GM19239 (cell line): ENCODE data around the gene PRLHR.
A peak's percentile ranks its signal among the peaks of the same experiment; 100 is the strongest.
"Not testable (repeated sequence)": the region's sequence is repeated elsewhere in the genome, so short reads cannot be mapped to it uniquely, and the experiment has no call there.

Experiments
- DNase-seq: peaks from one replicate; pipeline ENCODE4 v3.0.0; 2011; ENCODE audit warnings: low spot score; ENCODE audit not compliant: insufficient read length
- FAIRE-seq: peaks from 2 replicates; lab custom pipeline; 2011; peaks lifted over from hg19 to GRCh38; lab: Jason Lieb, UNC

The PRLHR gene

DNA sequence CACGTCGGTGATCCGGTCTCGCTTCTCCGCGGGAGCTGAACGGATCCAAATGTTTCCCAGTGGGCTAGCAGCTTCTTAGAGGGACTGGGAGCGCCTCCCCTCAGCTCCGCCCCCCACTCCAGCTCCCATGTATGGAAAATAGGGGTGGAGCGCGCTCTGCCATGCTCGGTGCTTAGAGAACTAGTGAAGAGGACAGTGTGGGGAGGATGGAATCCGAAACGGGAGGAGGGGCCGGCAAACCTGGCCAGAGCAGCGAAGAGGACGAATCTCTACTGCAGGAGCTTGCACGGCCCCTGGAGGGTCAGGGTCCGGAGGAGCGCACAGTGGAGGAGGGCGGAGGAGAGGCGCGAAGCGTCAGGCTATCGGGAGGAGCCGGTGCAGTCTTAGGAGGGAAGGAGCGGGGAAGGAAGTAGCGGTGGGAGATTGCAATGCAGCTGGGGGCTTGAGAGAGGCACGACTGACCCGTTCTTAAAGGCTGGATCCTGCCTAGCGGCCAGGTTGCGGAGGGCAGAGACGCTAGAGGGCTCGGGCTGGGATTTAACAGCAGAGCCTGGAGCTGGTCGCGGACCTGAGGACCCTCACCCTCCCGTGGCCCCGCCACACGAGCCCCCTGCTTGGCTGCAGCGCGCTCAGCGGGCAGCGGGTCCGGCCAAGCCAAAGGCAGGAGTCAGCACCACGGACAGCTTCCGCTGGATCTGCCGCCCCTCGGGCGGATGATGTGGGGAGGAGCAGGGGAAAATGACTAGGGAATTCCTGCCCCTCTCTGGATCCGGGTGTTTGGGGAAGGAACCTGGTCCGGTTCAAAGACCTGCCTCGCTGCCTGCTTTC lies at the start of gene PRLHR:
Gene PRLHR, minus strand, starts transcription at position 51 of the 828 bp plus-strand sequence. CDS start 404 bp downstream, outside the sequence.
- no peak for FAIRE-seq
- DNase-seq, result no peak

DNA sequence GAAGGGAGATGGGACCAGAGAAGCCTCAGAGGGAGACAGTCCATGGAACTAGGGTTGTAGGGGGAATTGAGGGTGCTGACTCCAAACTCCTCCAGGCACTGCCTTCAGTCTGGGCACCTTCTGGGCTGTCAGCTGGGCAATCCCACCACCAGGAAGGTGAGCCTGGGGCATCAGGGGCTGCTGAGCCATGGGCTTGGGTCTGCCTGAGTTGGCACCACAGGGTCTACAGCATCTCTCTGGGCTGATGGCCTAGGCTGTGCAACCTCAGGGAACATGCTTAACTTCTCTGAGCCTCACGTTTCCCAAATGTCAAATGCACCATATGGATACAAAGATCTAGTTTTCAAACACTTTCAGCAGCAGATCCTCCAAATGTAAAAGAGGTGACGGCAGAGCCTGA lies 46.8 kb upstream of the PRLHR start:
- DNase-seq (no peak), FAIRE-seq (no peak)

DNA sequence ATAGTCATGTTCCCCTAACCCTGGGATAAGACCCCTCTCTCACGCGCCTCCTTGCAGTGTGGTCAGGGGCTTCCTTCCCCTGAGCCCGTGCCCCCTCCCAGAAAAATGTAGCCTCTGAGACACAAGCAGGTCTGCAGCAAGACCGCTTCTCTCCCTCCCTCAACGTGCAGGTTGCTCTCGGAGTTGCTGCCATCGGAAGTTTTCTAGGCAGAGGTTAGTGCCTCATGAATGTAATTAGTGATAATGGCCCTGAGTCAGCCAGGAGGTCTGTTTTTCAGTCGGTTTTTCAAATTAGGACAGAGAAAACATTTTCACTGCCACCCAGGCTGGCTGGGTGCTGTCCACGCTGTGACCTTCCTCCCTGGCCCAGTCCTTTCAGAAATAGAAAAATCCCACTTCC lies 43.2 kb upstream of the PRLHR start:
- FAIRE-seq, result no peak
- DNase-seq, result no peak

DNA sequence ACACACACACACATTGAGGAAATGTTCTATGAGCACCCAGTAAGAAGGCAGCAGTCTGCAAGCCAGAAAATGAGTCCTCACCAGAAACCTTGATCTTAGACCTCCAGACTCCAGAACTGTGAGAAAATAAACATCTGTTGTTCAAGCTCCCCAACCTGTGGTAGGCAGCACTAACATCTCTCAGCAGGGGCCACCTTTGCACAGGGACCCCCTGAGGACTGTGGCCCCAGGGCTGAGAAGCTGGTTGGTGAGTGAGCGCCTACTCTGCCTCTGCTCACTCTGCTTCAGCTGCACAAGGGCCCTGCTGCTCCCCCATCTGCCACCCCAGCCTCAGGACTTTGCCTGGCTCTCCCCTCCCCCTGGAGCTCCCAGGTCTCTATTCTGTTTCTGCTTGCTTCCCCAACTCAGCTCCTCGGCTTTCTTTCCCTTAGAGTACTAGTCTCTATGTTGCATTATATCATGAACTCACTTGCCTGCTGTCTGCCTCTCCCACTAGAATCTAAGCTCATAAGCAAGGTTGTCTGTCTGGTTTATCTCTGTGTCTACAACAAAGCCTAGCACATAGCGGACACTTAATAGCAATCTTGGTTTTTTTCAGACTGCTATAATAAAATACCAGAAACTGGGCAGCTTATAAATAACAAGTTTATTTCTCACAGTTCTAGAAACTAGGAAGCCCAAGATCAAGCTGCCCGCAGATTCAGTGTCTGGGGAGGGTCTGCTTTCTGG lies 40.4 kb upstream of the PRLHR start:
- FAIRE-seq, result no peak
- no peak for DNase-seq

DNA sequence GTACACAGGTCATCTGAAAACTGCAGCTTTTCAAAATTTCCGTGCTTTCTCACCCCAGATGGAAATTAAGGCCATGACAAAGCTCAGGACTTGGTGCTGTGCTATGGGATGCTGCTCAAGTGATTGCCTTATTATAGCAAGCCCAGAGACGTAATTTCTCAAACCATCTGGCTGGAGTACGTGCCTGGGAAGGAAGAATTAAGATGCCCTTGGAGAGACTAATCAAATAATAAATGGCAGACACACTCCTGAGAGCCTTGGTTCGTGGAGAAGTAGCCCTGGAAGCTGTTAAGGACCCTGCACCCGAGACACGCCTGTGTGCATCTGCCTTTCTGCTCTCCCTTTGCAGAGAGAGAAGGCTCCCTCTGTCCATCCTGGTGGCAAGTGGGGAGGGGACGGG lies 38.3 kb upstream of the PRLHR start:
- no peak for FAIRE-seq
- DNase-seq, result no peak

DNA sequence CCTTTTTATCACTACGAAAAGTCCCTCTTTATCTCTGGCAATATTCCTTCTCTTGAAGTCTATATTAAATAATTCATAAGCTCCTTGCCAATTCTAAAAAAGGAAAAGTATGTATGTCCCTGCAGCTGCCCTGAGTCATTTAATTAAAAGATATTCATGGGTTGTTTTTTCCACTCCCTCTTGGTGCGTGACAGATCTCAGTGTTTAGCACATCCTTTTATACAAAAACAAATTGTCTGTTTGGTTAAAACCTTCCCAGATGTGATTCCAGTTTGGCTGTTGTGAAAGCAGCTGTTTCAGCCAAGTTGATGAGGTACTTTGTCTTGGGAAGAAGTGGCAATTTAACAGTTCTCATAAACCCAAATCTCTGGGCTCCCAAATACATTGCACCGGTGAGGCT lies 33.8 kb upstream of the PRLHR start:
- DNase-seq, result no peak

DNA sequence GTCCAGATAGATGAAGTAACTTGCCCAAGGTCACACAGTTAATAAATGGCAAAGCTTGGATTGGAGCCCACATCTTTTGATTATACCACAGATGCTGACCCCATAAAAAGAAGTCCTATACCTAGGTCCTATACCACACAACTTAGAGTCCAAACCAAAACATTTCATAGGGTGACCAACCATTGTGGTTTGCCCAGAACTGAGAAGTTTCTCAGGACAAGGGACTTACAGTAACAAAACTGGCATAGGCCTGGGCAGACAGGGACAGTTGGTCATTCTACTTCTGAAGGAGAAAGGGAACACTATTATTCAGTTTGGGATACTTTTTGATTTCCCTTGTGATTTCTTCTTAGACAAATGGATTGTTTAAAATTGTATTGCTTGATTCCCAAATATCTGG lies 32.9 kb upstream of the PRLHR start:
- FAIRE-seq (no peak), DNase-seq (no peak)

More for the DNA sequence above, 33.8 kb upstream of the PRLHR start:
- no peak for FAIRE-seq

DNA sequence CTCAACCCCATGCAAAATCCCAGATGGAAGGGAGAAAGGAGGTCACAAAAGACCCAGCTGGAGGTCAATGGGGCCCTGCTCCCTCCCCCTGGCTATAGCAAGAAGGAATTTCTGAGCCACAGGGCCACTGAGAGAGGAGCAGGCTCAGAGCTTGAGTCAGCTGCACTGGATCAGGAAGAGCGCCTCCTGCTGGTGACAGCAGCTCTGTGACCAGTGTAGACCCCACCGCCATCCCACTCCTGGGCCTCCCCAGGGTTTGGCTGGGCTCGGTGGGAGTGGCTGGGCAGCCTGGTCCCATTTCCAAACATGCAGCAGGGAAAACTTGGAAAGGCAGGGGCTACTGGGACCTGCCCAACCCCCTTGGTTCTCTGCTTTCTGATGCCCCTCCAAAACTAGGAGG lies 31.5 kb upstream of the PRLHR start:
- no peak for FAIRE-seq
- no peak for DNase-seq

DNA sequence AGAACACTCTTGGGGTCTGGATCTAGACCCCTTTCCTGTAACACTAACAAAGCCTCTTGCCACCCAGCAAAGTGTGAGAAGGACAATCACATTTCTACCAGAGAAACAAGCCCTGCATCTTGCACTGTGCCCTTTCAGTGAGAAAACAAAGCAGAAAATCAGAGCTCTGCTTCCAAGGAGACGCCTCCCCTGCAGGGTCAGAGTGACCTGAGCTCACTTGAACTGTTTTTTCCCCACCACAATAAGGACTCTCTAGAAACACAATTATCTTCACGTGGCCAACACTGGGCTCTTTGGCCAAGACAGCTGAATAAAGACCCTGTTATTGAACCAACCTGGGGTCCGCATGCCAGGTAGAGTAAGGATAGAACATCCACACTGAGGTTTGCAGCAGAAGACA lies 30.1 kb upstream of the PRLHR start:
- FAIRE-seq, result no peak
- DNase-seq, result no peak

DNA sequence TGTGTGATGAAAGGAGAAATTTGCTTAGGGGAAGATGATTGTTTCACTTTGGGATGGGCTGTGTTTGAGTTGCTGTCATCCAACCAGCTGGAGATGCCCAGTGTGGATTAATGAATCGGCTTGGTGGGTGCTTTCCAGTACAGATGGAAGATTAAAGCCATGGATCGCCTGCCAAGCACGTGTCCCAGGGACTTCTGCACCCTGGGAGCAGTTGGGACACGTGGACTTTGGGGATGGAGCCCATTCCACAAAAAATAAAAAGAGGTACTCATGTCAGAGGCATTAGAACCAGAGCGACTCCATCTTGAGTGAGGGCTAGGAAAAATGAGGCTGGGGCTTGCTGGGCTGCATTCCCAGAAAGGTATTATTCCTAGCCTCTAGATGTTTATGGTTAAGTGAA lies 29.3 kb upstream of the PRLHR start:
- no peak for FAIRE-seq
- DNase-seq, result no peak

DNA sequence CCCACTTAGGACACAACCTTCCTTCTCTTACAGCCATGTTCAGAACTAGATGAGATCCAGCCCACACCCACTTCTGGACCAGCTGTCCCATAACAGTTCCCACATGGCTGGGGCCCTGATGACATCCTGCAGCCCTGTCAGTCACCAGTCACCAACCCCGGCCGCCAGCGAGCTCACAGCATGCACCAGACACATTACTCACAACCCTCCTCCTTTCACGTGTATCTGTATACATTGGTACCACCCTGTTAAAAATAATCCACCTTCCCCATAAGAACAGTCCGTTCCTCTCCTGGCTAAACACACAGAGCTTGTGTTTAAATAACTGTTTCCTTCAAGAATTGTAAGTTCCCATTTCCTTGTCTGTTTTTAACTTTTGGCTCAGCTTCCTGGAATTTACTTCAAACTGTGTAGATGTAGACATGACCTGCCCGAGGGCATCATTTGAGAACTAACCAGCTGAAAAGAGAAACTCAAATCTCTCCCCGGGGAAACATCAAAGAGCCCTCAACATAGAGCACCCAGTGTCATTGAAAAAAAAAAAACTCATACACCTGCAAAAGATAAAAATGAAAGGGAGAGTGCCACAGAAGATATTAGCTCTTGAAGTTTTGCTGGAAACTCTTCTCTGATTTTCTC lies 26.0 kb upstream of the PRLHR start:
- DNase-seq (no peak), FAIRE-seq (no peak)

DNA sequence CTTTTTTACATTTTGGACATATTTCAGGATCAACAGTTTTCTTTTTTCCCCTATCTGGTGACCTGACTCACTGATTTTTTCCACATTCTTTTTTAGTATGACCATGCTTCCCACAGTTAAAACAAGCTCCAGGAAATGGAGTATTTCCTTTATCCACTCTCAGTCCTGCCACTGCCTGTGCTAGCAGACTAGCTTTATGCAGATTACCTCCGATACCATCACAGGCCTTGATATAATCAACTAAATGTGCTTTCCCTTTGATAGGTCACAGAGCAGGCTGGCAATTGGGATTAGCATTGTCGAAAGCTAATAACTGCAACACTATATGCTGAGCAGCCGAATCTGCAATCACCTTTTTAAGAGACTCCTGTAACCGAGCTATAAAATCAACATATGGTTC lies 18.4 kb upstream of the PRLHR start:
- not testable (repeated sequence) for FAIRE-seq, DNase-seq

DNA sequence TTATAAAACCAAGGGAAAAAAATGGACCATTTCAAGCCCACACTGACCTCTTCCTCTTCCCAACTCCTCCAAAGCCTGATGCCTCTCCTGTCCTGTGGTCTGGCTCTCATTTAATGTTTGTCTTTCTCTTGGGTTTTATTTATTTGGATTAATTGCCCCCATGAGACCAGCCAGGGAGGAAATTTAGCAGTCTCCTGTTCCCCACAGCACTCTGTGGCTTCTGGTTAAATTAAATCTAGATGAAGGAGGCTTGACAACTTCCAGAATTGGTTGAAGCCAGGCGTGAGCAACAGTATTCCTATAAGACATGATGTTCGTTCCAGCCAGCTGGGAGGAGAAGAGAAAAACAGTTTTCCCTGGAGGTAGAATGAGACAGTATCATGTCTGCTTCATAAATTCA lies 15.1 kb upstream of the PRLHR start:
- DNase-seq (no peak), FAIRE-seq (no peak)

DNA sequence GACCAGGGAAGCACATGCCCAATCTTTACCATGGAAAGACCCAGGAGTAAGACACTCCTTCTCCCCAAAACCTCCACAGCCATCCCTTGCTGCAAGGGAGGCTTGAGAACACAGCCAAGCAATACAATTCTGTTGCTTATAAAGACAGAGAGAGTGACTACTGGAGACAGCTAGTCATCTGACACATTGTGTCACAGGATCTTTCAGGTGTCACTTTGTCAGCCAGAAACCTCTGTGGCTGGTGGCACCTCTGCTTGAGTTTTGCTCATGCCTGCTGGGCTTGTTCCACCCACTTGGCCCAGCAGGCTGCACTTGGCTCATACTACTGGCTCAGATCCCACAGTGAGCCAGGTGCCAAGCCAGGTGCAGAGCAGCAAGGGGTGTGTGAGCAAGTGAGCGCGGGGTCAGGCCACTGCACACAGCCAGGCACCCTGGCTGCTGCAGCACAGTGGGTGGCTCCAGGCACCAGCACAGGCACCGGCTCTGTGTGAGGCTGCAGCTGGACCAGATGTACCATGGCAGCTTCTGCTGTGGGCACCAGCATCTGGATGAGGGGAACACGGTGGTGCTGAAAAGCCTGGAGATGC lies 12.4 kb upstream of the PRLHR start:
- FAIRE-seq (no peak), DNase-seq (no peak)

DNA sequence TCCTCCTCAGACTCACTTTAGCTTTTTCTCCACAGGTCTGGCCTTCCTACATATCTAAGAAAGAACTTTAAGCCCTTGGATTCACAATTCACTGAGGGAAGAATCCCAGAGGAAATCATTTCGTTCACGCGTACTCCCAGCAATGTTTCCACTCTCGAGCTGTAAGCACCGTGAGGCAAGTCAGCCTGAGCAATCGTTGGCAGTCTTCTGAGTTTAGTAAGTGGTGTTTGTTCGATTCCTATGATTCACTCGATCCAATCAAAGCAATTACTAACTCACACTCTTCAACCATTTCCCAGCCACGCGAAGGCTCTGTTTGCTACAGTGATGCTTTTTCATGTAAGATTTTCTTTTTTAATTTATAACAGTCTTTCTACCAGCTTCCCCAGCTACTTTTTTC lies 10.2 kb upstream of the PRLHR start:
- no peak for DNase-seq
- FAIRE-seq, result no peak

DNA sequence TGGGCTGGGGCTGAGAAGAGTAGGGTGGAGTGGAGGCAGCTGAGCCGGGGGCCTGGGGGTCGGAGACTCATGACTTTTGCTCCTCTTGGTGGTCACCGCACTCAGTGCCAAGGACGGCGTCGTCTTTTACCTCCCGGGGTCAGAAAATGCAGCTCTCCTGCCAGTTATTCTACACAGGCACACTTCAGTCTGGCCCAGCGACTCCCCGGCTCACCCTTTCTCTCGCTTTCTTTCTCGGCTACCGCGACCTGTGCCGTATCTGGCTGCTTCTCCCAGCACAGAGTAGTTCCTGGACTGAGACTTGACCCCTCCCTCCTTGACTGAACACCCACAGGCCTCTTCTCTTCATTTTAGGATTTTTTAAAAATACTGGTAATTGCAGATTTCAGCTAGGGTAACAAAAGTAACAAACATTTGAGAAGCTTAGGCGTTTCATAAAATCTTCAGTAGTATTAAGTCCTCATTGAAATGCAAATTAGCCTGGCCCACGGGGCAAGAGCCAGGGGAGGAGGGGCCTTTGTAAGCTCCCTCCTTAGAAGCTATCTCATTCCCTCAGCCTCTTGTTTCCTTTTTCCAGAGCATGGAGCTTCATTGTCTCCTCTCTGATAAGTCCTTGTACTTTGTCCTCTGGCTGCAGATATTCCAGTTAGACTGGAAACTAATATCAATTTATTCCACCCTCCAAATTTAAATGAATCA lies 1.1 kb upstream of the PRLHR start:
- DNase-seq (no peak), FAIRE-seq (no peak)

DNA sequence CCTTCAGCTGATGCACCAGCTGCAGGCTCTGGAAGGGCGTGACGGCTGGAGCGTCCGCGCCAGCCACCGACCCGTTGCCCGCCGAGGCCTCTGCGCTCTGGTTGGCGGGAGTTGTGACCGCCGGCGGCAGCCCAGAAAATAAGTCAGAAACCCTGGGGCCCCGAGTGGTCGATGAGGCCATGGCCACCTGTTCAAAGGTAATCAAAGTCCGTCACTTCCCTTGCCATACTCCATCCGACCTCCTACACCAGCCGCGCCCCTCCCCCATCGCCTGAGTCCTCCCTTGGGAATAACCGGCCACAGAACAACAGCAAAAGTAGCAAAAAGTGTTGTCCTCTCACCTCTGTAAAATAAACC lies 406 bp downstream of the PRLHR start:
- FAIRE-seq (no peak), DNase-seq (no peak)

DNA sequence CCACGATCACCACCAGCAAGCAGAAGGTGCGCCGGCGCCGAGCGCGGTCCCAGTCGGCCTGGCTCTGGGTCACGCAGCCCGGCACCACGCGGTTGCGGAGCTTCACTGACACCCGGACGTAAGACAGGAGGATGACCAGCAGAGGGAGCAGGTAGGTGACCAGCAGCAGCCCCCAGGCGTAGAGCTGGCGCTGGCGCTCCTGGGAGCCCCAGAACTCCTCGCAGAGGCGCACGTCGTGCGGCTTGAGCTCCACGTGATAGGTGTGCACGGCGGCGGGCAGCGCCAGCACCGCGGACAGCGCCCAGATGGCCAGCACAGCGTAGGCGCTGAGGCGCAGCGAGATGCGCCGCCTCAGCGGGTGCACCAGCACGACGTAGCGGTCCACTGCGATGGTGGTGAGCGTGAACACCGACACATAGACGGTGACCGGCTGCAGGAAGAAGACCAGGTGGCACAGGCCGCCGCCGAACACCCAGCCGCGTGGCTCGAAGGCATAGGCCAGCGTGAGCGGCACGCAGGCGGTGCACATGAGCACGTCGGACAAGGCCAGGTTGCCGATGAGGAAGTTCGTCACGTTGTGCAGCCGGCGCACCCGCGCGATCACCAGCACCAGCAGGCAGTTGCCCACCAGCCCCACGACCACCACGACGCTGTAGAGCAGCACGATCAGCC lies 920 bp downstream of the PRLHR start:
- DNase-seq, result peak; percentile 27
- FAIRE-seq, result no peak

DNA sequence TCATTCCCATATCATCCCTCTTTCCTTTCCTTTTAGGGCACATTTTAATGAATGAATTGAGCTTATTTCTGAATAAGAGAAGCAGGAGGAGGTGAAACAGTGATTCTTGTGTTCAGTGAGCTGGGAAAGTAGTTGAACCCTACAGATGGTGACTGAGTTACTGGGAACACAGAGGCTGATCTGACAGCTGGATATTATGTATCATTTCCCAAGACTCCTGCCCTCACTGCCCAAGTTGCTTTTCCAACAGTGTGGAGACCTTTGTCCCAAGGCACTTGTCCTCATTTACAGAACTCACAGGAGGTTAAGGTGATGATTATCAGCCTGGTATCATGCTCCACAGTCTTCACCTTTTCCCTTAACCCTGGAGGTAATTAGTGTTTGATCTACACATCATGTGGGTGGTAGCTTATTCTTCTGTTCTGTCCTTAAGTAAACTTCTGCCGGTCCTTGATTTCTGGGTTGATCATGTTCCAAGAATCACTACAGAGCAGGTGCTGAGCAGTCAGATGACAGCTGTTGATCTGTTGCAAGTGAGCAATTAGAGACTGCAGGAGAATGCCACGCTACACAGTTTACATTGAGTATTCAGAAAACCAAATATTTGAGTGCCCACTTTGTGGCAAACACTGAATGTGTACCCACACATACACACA lies 2.6 kb downstream of the PRLHR start:
- no peak for FAIRE-seq

More for the DNA sequence above, 2.6 kb downstream of the PRLHR start:
- DNase-seq, result no peak
